Effector memory CD4-positive, alpha-beta T cell (primary cell): ENCODE measurements around the gene EPHB4.
"Not testable (repeated sequence)": the region's sequence is repeated elsewhere in the genome, so short reads cannot be mapped to it uniquely, and the experiment has no call there.

ENCODE experiments used
- DNase-seq, 3 donors: peaks; one replicate each; pipeline ENCODE4 v3.0.0-alpha.2; 2020
- H3K27ac ChIP-seq: 2 replicates; pipeline ENCODE4 v1.7.0; 2013; ENCODE audit warnings: mild to moderate bottlenecking, low read length, moderate library complexity; ENCODE audit not compliant: insufficient read depth, poor library complexity, severe bottlenecking
- H3K27me3 ChIP-seq: replicated peaks from 2 replicates; pipeline ENCODE4 v1.7.0; 2013; ENCODE audit warnings: mild to moderate bottlenecking, low read length; ENCODE audit not compliant: insufficient read depth, control insufficient read depth, poor library complexity, severe bottlenecking
- H3K36me3 ChIP-seq: 2 replicates; pipeline ENCODE4 v1.7.0; 2013; ENCODE audit warnings: mild to moderate bottlenecking, low read length, moderate library complexity; ENCODE audit not compliant: control insufficient read depth, insufficient read depth
- H3K4me1 ChIP-seq: 2 replicates; pipeline ENCODE4 v1.7.0; 2013; ENCODE audit warnings: low read length, mild to moderate bottlenecking; ENCODE audit not compliant: control insufficient read depth, insufficient read depth, poor library complexity, severe bottlenecking
- H3K4me3 ChIP-seq: 2 replicates; pipeline ENCODE4 v1.7.0; 2013; ENCODE audit warnings: low read length, low read depth, mild to moderate bottlenecking; ENCODE audit not compliant: insufficient read depth, poor library complexity, severe bottlenecking
- H3K9me3 ChIP-seq: 2 replicates; pipeline ENCODE4 v1.7.0; 2013; ENCODE audit warnings: mild to moderate bottlenecking, low read length, moderate library complexity; ENCODE audit not compliant: control insufficient read depth

The EPHB4 gene

GRCh38 chr7:100854899-100855298 is 27.6 kb upstream of the EPHB4 start:
- not testable (repeated sequence) for H3K4me3 ChIP-seq, DNase-seq
- H3K36me3 ChIP-seq = peaks cover 14% of the 10 kb centered on the region

GRCh38 chr7:100854146-100854895 is 27.0 kb upstream of the EPHB4 start:
- Histone ChIP-seq H3K4me1 (peaks cover 13% of the 10 kb centered on the region), H3K27ac (no peak overlapping the region), H3K27me3 (no peaks in the 10 kb centered on the region), H3K9me3 (no peaks in the 10 kb centered on the region), H3K36me3 (peaks cover 9% of the 10 kb centered on the region), H3K4me3 (no peak overlapping the region)
- no peak for DNase-seq

More at GRCh38 chr7:100854899-100855298, 27.6 kb upstream of the EPHB4 start:
- not testable (repeated sequence) for H3K27ac ChIP-seq, H3K9me3 ChIP-seq, H3K27me3 ChIP-seq
- H3K4me1 ChIP-seq = peaks cover 13% of the 10 kb centered on the region

- peak within 1 kb of the TSS; percentile 63 for H3K27ac ChIP-seq
- H3K36me3 ChIP-seq = no peaks in the 10 kb centered on the region
- H3K4me1 ChIP-seq = peaks cover 13% of the 10 kb centered on the region
- H3K9me3 ChIP-seq = no peaks in the 10 kb centered on the region
- H3K27me3 ChIP-seq = no peaks in the 10 kb centered on the region
- H3K4me3 ChIP-seq = peak within 1 kb of the TSS; percentile 63
- DNase-seq = peak; percentile 71 to 77 (median 77)
These were observed 24.9 kb upstream of the EPHB4 start, which contains the start of gene SLC12A9 for GRCh38 chr7:100852048-100852872. Gene SLC12A9 (plus strand): TSS chr7:100852713. CDS start chr7:100854198, 1,485 bp downstream.

GRCh38 chr7:100847360-100847759 is 20.0 kb upstream of the EPHB4 start:
- H3K27me3 ChIP-seq = no peaks in the 10 kb centered on the region
- H3K4me3 ChIP-seq = no peak overlapping the region
- H3K27ac ChIP-seq = no peak overlapping the region
- no peak for DNase-seq
- no peaks in the 10 kb centered on the region for H3K36me3 ChIP-seq
- H3K4me1 ChIP-seq = peaks cover 6% of the 10 kb centered on the region
- H3K9me3 ChIP-seq = no peaks in the 10 kb centered on the region

GRCh38 chr7:100840470-100841100 is 13.3 kb upstream of the EPHB4 start:
- DNase-seq = no peak
- H3K9me3 ChIP-seq = no peaks in the 10 kb centered on the region
- no peaks in the 10 kb centered on the region for H3K4me1 ChIP-seq
- H3K4me3 ChIP-seq = no peak overlapping the region
- no peak overlapping the region for H3K27ac ChIP-seq
- no peaks in the 10 kb centered on the region for H3K27me3 ChIP-seq
- no peaks in the 10 kb centered on the region for H3K36me3 ChIP-seq

GRCh38 chr7:100839361-100839760 is 12.0 kb upstream of the EPHB4 start:
- no peak overlapping the region for H3K27ac ChIP-seq
- DNase-seq = no peak
- no peaks in the 10 kb centered on the region for H3K36me3 ChIP-seq
- H3K9me3 ChIP-seq = no peaks in the 10 kb centered on the region
- no peaks in the 10 kb centered on the region for H3K27me3 ChIP-seq
- H3K4me1 ChIP-seq = no peaks in the 10 kb centered on the region
- H3K4me3 ChIP-seq = no peak overlapping the region

GRCh38 chr7:100837099-100837836 is 9.9 kb upstream of the EPHB4 start:
- Histone ChIP-seq H3K27ac (no peak overlapping the region), H3K4me3 (peak overlapping the region; percentile 61), H3K36me3 (no peaks in the 10 kb centered on the region), H3K27me3 (no peaks in the 10 kb centered on the region), H3K4me1 (no peaks in the 10 kb centered on the region), H3K9me3 (no peaks in the 10 kb centered on the region)
- DNase-seq = peak; percentile 29 to 61 (median 56)

- H3K4me3 ChIP-seq = peak overlapping the region; percentile 61
- no peak for DNase-seq
- no peaks in the 10 kb centered on the region for H3K27me3 ChIP-seq
- H3K27ac ChIP-seq = no peak overlapping the region
- H3K36me3 ChIP-seq = no peaks in the 10 kb centered on the region
- no peaks in the 10 kb centered on the region for H3K9me3 ChIP-seq
- no peaks in the 10 kb centered on the region for H3K4me1 ChIP-seq
These were observed 9.4 kb upstream of the EPHB4 start for GRCh38 chr7:100836812-100837098.

- Histone ChIP-seq H3K9me3 (no peaks in the 10 kb centered on the region), H3K27me3 (no peaks in the 10 kb centered on the region), H3K27ac (no peak overlapping the region), H3K4me3 (no peak overlapping the region), H3K4me1 (no peaks in the 10 kb centered on the region), H3K36me3 (no peaks in the 10 kb centered on the region)
- no peak for DNase-seq
These were observed 8.8 kb upstream of the EPHB4 start for GRCh38 chr7:100835903-100836811.
